Measurements from ENCODE around the gene ACY1.

The ACY1 gene

GRCh38 chr3:51982838-51983577, at the start of gene ACY1:
TSS of gene ACY1 (plus strand) at chr3:51983535. CDS start at chr3:51984065, 530 bp downstream.
- DNase-seq, result peak; percentile 88 to 95 (median 92)

GRCh38 chr3:51934139-51934850, 49.0 kb upstream of the ACY1 start:
- DNase-seq, result no peak

- DNase-seq, result no peak
Observed at GRCh38 chr3:51934991-51935885, 48.1 kb upstream of the ACY1 start.

GRCh38 chr3:51935886-51936755, 47.2 kb upstream of the ACY1 start:
- DNase-seq, result no peak

- no peak for DNase-seq
Observed at GRCh38 chr3:51937014-51937413, 46.3 kb upstream of the ACY1 start.

- no peak for DNase-seq
Observed at GRCh38 chr3:51937611-51938450, 45.5 kb upstream of the ACY1 start.

- no peak for DNase-seq
Observed at GRCh38 chr3:51938780-51939425, 44.4 kb upstream of the ACY1 start.

- no peak for DNase-seq
Observed at GRCh38 chr3:51940648-51941462, 42.5 kb upstream of the ACY1 start.

- no peak for DNase-seq
Observed at GRCh38 chr3:51941463-51941797, 41.9 kb upstream of the ACY1 start.

- peak; percentile 100 for DNase-seq
Observed at GRCh38 chr3:51941798-51942602, 41.3 kb upstream of the ACY1 start, which contains the start of the genes PARP3 and RRP9. TSS of gene PARP3 (plus strand) at chr3:51942363. CDS start at chr3:51943356, 993 bp downstream. TSS of gene RRP9 (minus strand) at chr3:51941904. CDS start at chr3:51941867, 37 bp downstream.

- DNase-seq, result peak; percentile 45 to 61 (median 51)
Observed at GRCh38 chr3:51942603-51943450, 40.5 kb upstream of the ACY1 start.

GRCh38 chr3:51943451-51944391, 39.6 kb upstream of the ACY1 start:
- no peak for DNase-seq

GRCh38 chr3:51944451-51945021, 38.8 kb upstream of the ACY1 start:
- DNase-seq, result no peak

- DNase-seq, result no peak
Observed at GRCh38 chr3:51945031-51945840, 38.1 kb upstream of the ACY1 start.

GRCh38 chr3:51945926-51946705, 37.2 kb upstream of the ACY1 start:
- no peak for DNase-seq

Data from suppressor macrophage treated with lipopolysaccharide for 1 hour (primary cell).